ENCODE results near the gene TAC3.

TAC3 gene

DNA sequence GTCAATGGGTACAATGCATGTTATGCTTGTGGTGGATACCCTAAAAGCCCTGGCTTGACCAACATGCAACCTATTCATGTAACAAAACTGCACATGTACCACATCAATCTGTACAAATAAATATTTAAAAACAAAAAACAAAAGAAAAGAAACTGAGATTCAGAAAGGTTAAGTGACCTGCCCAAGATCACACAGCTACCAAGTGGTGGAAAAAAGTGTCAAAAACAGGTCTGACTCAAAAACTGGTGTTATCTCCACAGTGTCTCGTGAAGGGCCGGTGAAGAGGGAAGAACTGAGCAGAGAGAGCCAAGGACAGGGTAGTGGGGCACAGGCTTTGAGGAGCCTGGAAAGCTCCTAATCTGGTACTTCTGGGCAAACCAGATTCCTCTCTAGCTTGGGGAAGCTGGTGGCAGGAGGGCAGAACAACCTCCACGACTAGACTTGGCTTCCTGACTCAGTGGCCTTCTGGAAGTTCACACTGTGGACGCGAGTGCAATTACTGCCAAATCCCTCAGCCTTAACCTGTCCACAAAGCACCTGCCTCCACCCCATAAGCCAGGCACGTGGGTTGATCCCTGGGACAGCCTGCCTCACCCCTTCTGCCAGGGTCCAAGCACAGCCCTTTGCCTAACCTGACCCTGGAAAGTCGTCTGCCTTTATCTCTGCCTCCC, 25.5 kb downstream of the TAC3 start:
- no peaks in the 10 kb centered on the region for H4K20me1 ChIP-seq (ENCODE audit: low read depth, low read length)
- no peaks in the 10 kb centered on the region for H3F3A ChIP-seq (ENCODE audit: insufficient read depth)
- H3K27me3 ChIP-seq (ENCODE audit: low read length): no peaks in the 10 kb centered on the region
- H3K4me3 ChIP-seq (ENCODE audit: insufficient read depth, low read length, poor library complexity, severe bottlenecking): no peak overlapping the region
- H3K9ac ChIP-seq (ENCODE audit: low read length): no peak overlapping the region
- H3K4me2 ChIP-seq (ENCODE audit: low read depth, low read length, poor library complexity, severe bottlenecking): no peak overlapping the region
- no peaks in the 10 kb centered on the region for H3K79me2 ChIP-seq (ENCODE audit: insufficient read depth, low read length)
- no peaks in the 10 kb centered on the region for H3K9me2 ChIP-seq (replicated peaks; ENCODE audit: insufficient read depth, low read length)
- no peak overlapping the region for H2AFZ ChIP-seq (ENCODE audit: low read depth, low read length, severe bottlenecking)
- TF ChIP-seq, protein P1, sequence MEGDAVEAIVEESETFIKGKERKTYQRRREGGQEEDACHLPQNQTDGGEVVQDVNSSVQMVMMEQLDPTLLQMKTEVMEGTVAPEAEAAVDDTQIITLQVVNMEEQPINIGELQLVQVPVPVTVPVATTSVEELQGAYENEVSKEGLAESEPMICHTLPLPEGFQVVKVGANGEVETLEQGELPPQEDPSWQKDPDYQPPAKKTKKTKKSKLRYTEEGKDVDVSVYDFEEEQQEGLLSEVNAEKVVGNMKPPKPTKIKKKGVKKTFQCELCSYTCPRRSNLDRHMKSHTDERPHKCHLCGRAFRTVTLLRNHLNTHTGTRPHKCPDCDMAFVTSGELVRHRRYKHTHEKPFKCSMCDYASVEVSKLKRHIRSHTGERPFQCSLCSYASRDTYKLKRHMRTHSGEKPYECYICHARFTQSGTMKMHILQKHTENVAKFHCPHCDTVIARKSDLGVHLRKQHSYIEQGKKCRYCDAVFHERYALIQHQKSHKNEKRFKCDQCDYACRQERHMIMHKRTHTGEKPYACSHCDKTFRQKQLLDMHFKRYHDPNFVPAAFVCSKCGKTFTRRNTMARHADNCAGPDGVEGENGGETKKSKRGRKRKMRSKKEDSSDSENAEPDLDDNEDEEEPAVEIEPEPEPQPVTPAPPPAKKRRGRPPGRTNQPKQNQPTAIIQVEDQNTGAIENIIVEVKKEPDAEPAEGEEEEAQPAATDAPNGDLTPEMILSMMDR (IDR thresholded peaks at IDR 0.05; ENCODE audit: insufficient read depth, low read length, poor library complexity, severe bottlenecking): no peak
- no peak for TF ChIP-seq EZH2phosphoT487 (conservative IDR thresholded peaks at IDR 0.05; ENCODE audit: low read length)
- no peaks in the 10 kb centered on the region for H3K36me3 ChIP-seq (ENCODE audit: low read length)
- H3K9me3 ChIP-seq (ENCODE audit: insufficient read depth, low read length): no peaks in the 10 kb centered on the region
- H3K27ac ChIP-seq (ENCODE audit: low read depth, low read length): no peak overlapping the region

DNA sequence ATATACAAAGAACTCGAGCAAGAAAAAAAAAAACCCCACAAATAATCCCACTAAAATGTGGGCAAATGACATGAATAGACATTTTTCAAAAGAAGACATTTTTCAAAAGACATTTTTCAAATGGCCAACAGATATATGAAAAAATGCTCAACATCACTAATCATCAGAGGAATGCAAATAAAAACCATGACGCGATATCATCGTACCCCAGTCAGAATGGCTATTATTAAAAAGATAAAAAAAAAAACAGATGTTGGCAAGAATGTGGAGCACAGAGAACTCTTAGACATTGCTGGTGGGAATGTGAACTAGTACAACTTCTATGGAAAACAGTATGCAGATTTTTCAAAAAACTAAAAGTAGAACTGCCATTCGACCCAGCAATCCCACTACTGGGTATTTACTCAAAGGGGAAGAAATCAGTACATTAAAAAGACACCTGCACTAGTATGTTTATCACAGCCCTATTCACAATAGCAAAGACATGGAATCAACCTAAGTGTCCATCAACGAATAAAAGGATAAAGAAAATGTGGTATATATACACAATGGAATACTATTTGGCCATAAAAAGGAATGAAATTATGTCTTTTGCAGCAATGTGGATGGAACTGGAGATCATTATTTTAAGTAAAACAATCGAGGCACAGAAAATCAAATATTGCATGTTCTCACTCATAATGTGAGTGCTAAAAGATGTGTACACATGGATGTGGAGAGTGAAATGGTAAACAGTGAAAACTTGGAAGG, 26.3 kb downstream of the TAC3 start:
- H3K36me3 ChIP-seq (ENCODE audit: low read length): no peaks in the 10 kb centered on the region
- H3K9ac ChIP-seq (ENCODE audit: low read length): no peak overlapping the region
- no peak for TF ChIP-seq EZH2phosphoT487 (conservative IDR thresholded peaks at IDR 0.05; ENCODE audit: low read length)
- TF ChIP-seq, protein P1 (IDR thresholded peaks at IDR 0.05; ENCODE audit: insufficient read depth, low read length, poor library complexity, severe bottlenecking): no peak
- H2AFZ ChIP-seq (ENCODE audit: low read depth, low read length, severe bottlenecking): no peak overlapping the region
- no peaks in the 10 kb centered on the region for H3K9me3 ChIP-seq (ENCODE audit: insufficient read depth, low read length)
- no peaks in the 10 kb centered on the region for H4K20me1 ChIP-seq (ENCODE audit: low read depth, low read length)
- no peak overlapping the region for H3K27ac ChIP-seq (ENCODE audit: low read depth, low read length)
- H3K27me3 ChIP-seq (ENCODE audit: low read length): no peaks in the 10 kb centered on the region
- H3K4me2 ChIP-seq (ENCODE audit: low read depth, low read length, poor library complexity, severe bottlenecking): no peak overlapping the region
- no peaks in the 10 kb centered on the region for H3F3A ChIP-seq (ENCODE audit: insufficient read depth)
- no peaks in the 10 kb centered on the region for H3K9me2 ChIP-seq (replicated peaks; ENCODE audit: insufficient read depth, low read length)
- no peak overlapping the region for H3K4me3 ChIP-seq (ENCODE audit: insufficient read depth, low read length, poor library complexity, severe bottlenecking)
- H3K79me2 ChIP-seq (ENCODE audit: insufficient read depth, low read length): no peaks in the 10 kb centered on the region

DNA sequence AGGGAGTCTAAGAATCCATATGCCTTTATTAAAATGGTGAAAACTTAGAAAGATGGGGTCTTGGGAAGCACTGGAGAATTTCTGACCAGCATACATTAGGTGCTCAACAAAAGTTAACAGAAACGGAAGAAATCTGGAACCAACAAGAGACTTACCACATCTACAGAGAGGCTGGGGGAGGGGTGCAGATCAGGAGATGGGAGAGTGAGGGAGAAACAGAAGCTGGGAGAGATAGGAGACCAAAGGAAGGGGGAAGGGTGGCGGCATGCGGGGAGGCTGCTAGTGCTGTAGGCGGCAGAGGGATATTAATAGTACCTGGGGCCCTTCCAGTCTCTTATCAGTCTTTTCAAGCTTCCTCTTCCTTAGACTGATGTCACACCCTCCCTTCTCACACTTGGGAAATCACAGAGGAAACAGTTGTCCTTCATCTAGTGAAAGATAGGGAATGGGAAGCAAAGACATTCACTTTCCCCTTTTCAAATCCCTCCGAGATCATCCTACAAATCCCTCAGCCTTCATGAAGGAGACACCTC, 28.1 kb downstream of the TAC3 start:
- H3K4me3 ChIP-seq (ENCODE audit: insufficient read depth, low read length, poor library complexity, severe bottlenecking): no peak overlapping the region
- no peaks in the 10 kb centered on the region for H3K27me3 ChIP-seq (ENCODE audit: low read length)
- no peak overlapping the region for H3K27ac ChIP-seq (ENCODE audit: low read depth, low read length)
- no peaks in the 10 kb centered on the region for H3K79me2 ChIP-seq (ENCODE audit: insufficient read depth, low read length)
- no peak overlapping the region for H2AFZ ChIP-seq (ENCODE audit: low read depth, low read length, severe bottlenecking)
- H4K20me1 ChIP-seq (ENCODE audit: low read depth, low read length): no peaks in the 10 kb centered on the region
- H3K36me3 ChIP-seq (ENCODE audit: low read length): no peaks in the 10 kb centered on the region
- no peak overlapping the region for H3K4me2 ChIP-seq (ENCODE audit: low read depth, low read length, poor library complexity, severe bottlenecking)
- TF ChIP-seq, protein P1 (IDR thresholded peaks at IDR 0.05; ENCODE audit: insufficient read depth, low read length, poor library complexity, severe bottlenecking): no peak
- no peak for TF ChIP-seq EZH2phosphoT487 (conservative IDR thresholded peaks at IDR 0.05; ENCODE audit: low read length)
- H3K9me2 ChIP-seq (replicated peaks; ENCODE audit: insufficient read depth, low read length): no peaks in the 10 kb centered on the region
- no peaks in the 10 kb centered on the region for H3F3A ChIP-seq (ENCODE audit: insufficient read depth)
- no peak overlapping the region for H3K9ac ChIP-seq (ENCODE audit: low read length)
- no peaks in the 10 kb centered on the region for H3K9me3 ChIP-seq (ENCODE audit: insufficient read depth, low read length)
